GM13977 (cell line): Measurements from ENCODE around the gene UBL4A.

ENCODE experiments used
- DNase-seq: peaks from one replicate; pipeline ENCODE4 v3.0.0; 2012; ENCODE audit warnings: low spot score
- CTCF ChIP-seq: IDR thresholded peaks from 2 replicates; pipeline ENCODE4 v1.5.1; 2012; ENCODE audit warnings: mild to moderate bottlenecking, control low read depth; ENCODE audit not compliant: insufficient read depth; ENCODE audit errors: extremely low read depth, missing control alignments
- in situ Hi-C: fragments of 300-500 bp; cut with MboI; formaldehyde crosslinking; loops from one replicate; pipeline ENCODE4 v1.12.0; 2022; ENCODE audit warnings: low sequenced_read_pairs, low pct_unique_long_range_greater_than_20kb, mixed read lengths, inconsistent platforms; ENCODE audit not compliant: unreplicated experiment

The UBL4A gene

GRCh38 chrX:154457491-154458115, 28.8 kb downstream of the UBL4A start:
- in situ Hi-C loops: no loop called here
- DNase-seq: peak; percentile 90
- TF ChIP-seq CTCF: no peak

GRCh38 chrX:154452823-154453222, 33.6 kb downstream of the UBL4A start:
- in situ Hi-C loops: no loop called here

GRCh38 chrX:154450312-154450711, 36.1 kb downstream of the UBL4A start:
- in situ Hi-C loops: no loop called here
- DNase-seq: no peak
- TF ChIP-seq CTCF: no peak

More at GRCh38 chrX:154452823-154453222, 33.6 kb downstream of the UBL4A start:
- TF ChIP-seq CTCF: no peak
- no peak for DNase-seq

GRCh38 chrX:154449618-154450017, 36.8 kb downstream of the UBL4A start:
- DNase-seq: no peak
- no peak for TF ChIP-seq CTCF
- in situ Hi-C loops: no loop called here

GRCh38 chrX:154448484-154448883, 37.9 kb downstream of the UBL4A start:
- in situ Hi-C loops: no loop called here
- no peak for DNase-seq
- no peak for TF ChIP-seq CTCF

- in situ Hi-C loops: no loop called here
- TF ChIP-seq CTCF: no peak
- no peak for DNase-seq
Measured at GRCh38 chrX:154446430-154446829, 40.0 kb downstream of the UBL4A start.
